ENCODE results near the gene TSNAX.

DNA sequence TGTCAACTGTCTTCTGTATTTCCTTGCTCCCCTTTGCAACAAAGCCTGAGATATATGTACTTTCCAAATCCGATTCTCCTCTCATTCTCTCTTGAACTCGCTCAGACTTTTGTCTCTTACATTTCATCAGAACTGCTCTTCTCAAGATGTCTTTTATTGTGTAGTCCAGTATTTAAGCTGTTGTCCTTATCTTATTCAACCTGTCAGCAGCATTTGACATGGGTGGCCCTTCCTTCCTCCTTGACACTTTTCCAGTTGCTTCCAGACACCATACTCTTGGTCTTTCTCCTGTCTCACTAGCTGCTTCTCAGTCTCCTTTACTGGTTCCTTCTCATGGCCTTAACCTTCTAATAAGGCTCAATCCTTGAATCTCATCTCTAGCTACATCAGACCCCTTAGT is 47.0 kb downstream of the TSNAX start:
- TF ChIP-seq, protein P1, sequence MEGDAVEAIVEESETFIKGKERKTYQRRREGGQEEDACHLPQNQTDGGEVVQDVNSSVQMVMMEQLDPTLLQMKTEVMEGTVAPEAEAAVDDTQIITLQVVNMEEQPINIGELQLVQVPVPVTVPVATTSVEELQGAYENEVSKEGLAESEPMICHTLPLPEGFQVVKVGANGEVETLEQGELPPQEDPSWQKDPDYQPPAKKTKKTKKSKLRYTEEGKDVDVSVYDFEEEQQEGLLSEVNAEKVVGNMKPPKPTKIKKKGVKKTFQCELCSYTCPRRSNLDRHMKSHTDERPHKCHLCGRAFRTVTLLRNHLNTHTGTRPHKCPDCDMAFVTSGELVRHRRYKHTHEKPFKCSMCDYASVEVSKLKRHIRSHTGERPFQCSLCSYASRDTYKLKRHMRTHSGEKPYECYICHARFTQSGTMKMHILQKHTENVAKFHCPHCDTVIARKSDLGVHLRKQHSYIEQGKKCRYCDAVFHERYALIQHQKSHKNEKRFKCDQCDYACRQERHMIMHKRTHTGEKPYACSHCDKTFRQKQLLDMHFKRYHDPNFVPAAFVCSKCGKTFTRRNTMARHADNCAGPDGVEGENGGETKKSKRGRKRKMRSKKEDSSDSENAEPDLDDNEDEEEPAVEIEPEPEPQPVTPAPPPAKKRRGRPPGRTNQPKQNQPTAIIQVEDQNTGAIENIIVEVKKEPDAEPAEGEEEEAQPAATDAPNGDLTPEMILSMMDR (conservative IDR thresholded peaks at IDR 0.05; ENCODE audit: low read length): no peak
- no peak for TF ChIP-seq EZH2phosphoT487 (IDR thresholded peaks at IDR 0.05; ENCODE audit: borderline replicate concordance)
